GM12892 (cell line): ENCODE data around the gene FAAP20.

Source experiments
- POLR2A ChIP-seq: IDR thresholded peaks from 2 replicates; pipeline ENCODE4 v1.6.1; 2011; ENCODE audit warnings: low read depth, low read length, control low read depth
- TAF1 ChIP-seq: IDR thresholded peaks from 2 replicates; pipeline ENCODE4 v1.6.1; 2011; ENCODE audit warnings: low read depth, mild to moderate bottlenecking, control low read depth, low read length, borderline replicate concordance

- TF ChIP-seq POLR2A: no peak
- no peak for TF ChIP-seq TAF1
These were observed 874 bp downstream of the FAAP20 start for GRCh38 chr1:2193514-2194281.
